IPS-18a (cell line): ENCODE results near the gene LTK.
"Not testable (repeated sequence)": the region's sequence is repeated elsewhere in the genome, so short reads cannot be mapped to it uniquely, and the experiment has no call there.

Source experiments
- H3K27ac ChIP-seq: one replicate; pipeline ENCODE4 v1.5.1; 2013; ENCODE audit warnings: low read length
- H3K27me3 ChIP-seq: one replicate; pipeline ENCODE4 v1.6.1; 2013; ENCODE audit warnings: mild to moderate bottlenecking, low read length; ENCODE audit not compliant: control insufficient read depth, insufficient read depth
- H3K36me3 ChIP-seq: one replicate; pipeline ENCODE4 v1.6.1; 2013; ENCODE audit warnings: low read depth, low read length; ENCODE audit not compliant: control insufficient read depth
- H3K4me1 ChIP-seq: one replicate; pipeline ENCODE4 v1.6.1; 2013; ENCODE audit warnings: low read depth, low read length; ENCODE audit not compliant: control insufficient read depth
- H3K4me3 ChIP-seq: one replicate; pipeline ENCODE4 v1.5.1; 2013; ENCODE audit warnings: low read length
- H3K9ac ChIP-seq: one replicate; pipeline ENCODE4 v1.6.1; 2013; ENCODE audit warnings: mild to moderate bottlenecking, low read length, moderate library complexity
- H3K9me3 ChIP-seq: one replicate; pipeline ENCODE4 v1.6.1; 2013; ENCODE audit warnings: low read depth, low read length; ENCODE audit not compliant: control insufficient read depth

LTK gene

DNA sequence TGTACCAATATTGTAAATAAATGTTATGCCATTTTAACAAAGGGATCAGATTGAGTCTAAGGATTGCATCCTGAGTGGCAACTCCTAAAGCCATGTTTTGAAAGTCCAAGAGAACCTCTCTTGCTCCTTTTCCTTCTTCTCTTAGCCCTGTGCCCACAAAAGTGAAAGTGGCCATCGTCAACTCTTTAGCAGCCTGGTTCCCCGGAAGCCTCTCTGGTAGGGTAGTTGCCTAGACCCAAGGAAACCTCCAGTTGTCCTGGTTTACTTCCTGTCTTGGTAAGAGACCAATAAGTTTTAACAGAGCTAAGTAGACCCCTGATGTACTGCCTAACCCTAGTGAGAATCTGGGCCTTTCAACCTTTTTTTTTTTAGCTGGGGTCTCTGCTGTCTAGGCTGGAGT is 30.1 kb downstream of the LTK start:
- no peaks in the 10 kb centered on the region for H3K9me3 ChIP-seq
- H3K27ac ChIP-seq, result no peak overlapping the region
- no peaks in the 10 kb centered on the region for H3K27me3 ChIP-seq
- no peak overlapping the region for H3K9ac ChIP-seq
- H3K4me3 ChIP-seq, result no peak overlapping the region
- H3K4me1 ChIP-seq, result no peaks in the 10 kb centered on the region
- peaks cover 40% of the 10 kb centered on the region for H3K36me3 ChIP-seq

GRCh38 chr15:41483115-41483514 is 30.5 kb downstream of the LTK start:
- no peaks in the 10 kb centered on the region for H3K4me1 ChIP-seq
- no peaks in the 10 kb centered on the region for H3K27me3 ChIP-seq
- H3K27ac ChIP-seq, result no peak overlapping the region
- H3K36me3 ChIP-seq, result peaks cover 43% of the 10 kb centered on the region
- H3K9me3 ChIP-seq, result no peaks in the 10 kb centered on the region
- no peak overlapping the region for H3K4me3 ChIP-seq
- H3K9ac ChIP-seq, result no peak overlapping the region

GRCh38 chr15:41482110-41482877 is 31.3 kb downstream of the LTK start:
- H3K9me3 ChIP-seq, result no peaks in the 10 kb centered on the region
- peaks cover 49% of the 10 kb centered on the region for H3K36me3 ChIP-seq
- no peak overlapping the region for H3K4me3 ChIP-seq
- H3K9ac ChIP-seq, result no peak overlapping the region
- no peaks in the 10 kb centered on the region for H3K27me3 ChIP-seq
- no peaks in the 10 kb centered on the region for H3K4me1 ChIP-seq
- H3K27ac ChIP-seq, result no peak overlapping the region

DNA sequence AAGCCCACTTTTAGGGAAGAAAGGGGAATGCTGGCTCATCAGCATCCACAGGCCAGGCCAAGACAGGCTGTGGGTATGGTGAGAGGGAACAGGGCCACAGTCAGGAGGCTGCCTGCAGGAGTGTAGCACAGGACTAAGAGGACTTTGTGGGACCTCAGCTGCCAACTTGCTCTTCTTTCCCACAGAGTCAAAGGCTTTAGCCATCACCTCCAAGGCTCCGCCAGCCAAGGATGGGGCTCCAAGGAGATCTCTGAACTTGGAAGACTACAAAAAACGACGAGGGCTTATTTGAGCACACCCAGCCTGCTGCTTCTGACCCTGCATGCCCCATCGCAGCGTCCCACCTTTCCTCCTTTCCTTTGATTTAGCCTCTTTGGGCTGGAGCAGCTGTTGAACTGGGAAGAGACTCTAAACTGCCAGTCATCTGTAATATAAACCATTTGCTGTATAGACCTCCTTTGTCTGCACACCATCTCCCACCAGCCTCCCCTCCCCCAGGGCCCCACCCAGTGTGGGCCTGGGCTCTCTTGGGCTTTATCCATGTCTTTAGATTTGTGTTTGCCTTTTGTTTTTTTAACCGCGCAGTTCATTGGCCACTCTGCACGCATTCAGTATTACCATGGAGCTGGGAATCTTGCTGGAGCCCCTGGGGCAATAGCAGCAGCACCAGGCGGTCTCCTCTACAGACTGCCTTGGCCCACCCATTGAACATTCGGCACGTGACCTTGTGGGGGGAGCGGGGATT is 33.1 kb downstream of the LTK start:
- Histone ChIP-seq H3K36me3 (peaks cover 66% of the 10 kb centered on the region), H3K27me3 (no peaks in the 10 kb centered on the region), H3K27ac (no peak overlapping the region), H3K9me3 (no peaks in the 10 kb centered on the region), H3K4me3 (no peak overlapping the region), H3K4me1 (no peaks in the 10 kb centered on the region), H3K9ac (no peak overlapping the region)

- no peak overlapping the region for H3K4me3 ChIP-seq
- no peaks in the 10 kb centered on the region for H3K4me1 ChIP-seq
- H3K27ac ChIP-seq, result no peak overlapping the region
- H3K27me3 ChIP-seq, result no peaks in the 10 kb centered on the region
- H3K9ac ChIP-seq, result no peak overlapping the region
- H3K36me3 ChIP-seq, result peaks cover 72% of the 10 kb centered on the region
- no peaks in the 10 kb centered on the region for H3K9me3 ChIP-seq
These were observed 37.1 kb downstream of the LTK start for GRCh38 chr15:41476416-41477048.

- Histone ChIP-seq H3K36me3 (peaks cover 69% of the 10 kb centered on the region), H3K4me1 (no peaks in the 10 kb centered on the region), H3K9ac (no peak overlapping the region), H3K9me3 (no peaks in the 10 kb centered on the region), H3K4me3 (no peak overlapping the region), H3K27ac (no peak overlapping the region), H3K27me3 (no peaks in the 10 kb centered on the region)
These were observed 38.7 kb downstream of the LTK start for GRCh38 chr15:41474941-41475340.

- Histone ChIP-seq H3K27ac (no peak overlapping the region), H3K36me3 (peaks cover 68% of the 10 kb centered on the region), H3K27me3 (no peaks in the 10 kb centered on the region), H3K9ac (no peak overlapping the region), H3K9me3 (no peaks in the 10 kb centered on the region), H3K4me3 (no peak overlapping the region), H3K4me1 (no peaks in the 10 kb centered on the region)
These were observed 39.2 kb downstream of the LTK start for GRCh38 chr15:41474436-41474835.

- Histone ChIP-seq H3K4me1 (no peaks in the 10 kb centered on the region), H3K9me3 (no peaks in the 10 kb centered on the region), H3K27me3 (no peaks in the 10 kb centered on the region), H3K27ac (no peak overlapping the region), H3K36me3 (peaks cover 63% of the 10 kb centered on the region), H3K4me3 (no peak overlapping the region), H3K9ac (no peak overlapping the region)
These were observed 40.2 kb downstream of the LTK start for GRCh38 chr15:41473418-41473817.

DNA sequence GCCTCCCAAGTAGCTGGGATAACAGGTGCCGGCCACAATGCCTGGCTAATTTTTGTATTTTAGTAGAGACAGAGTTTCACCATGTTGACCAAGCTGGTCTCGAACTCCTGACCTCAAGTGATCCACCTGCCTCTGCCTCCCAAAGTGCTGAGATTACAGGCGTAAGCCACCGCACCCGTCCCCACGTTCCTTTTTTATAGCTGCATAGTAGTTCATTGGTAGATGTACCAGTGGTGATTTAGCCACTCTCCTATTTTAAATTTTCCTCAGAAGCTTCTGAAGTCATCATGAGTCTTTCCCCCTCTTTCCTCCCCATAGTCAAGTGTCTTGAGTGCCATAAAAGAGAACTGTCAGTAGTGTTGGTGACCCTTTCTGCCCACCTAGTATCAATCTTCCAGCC is 44.0 kb downstream of the LTK start:
- H3K27me3 ChIP-seq, H3K9ac ChIP-seq, H3K9me3 ChIP-seq, H3K4me1 ChIP-seq, H3K4me3 ChIP-seq, H3K27ac ChIP-seq: not testable (repeated sequence)
- peaks cover 49% of the 10 kb centered on the region for H3K36me3 ChIP-seq

- H3K36me3 ChIP-seq, result peaks cover 60% of the 10 kb centered on the region
- H3K4me3 ChIP-seq, result no peak overlapping the region
- H3K27ac ChIP-seq, result no peak overlapping the region
- H3K9me3 ChIP-seq, result no peaks in the 10 kb centered on the region
- H3K4me1 ChIP-seq, result no peaks in the 10 kb centered on the region
- H3K9ac ChIP-seq, result no peak overlapping the region
- no peaks in the 10 kb centered on the region for H3K27me3 ChIP-seq
These were observed 46.9 kb downstream of the LTK start for GRCh38 chr15:41466711-41467110.

- no peak overlapping the region for H3K27ac ChIP-seq
- H3K9ac ChIP-seq, result no peak overlapping the region
- H3K36me3 ChIP-seq, result peaks cover 54% of the 10 kb centered on the region
- no peaks in the 10 kb centered on the region for H3K9me3 ChIP-seq
- H3K4me3 ChIP-seq, result no peak overlapping the region
- H3K4me1 ChIP-seq, result no peaks in the 10 kb centered on the region
- H3K27me3 ChIP-seq, result no peaks in the 10 kb centered on the region
These were observed 47.7 kb downstream of the LTK start for GRCh38 chr15:41465822-41466421.
